H1 (cell line): ENCODE measurements around the gene ARHGEF6. TPM values are rescaled to one million over a fixed set of nuclear protein-coding genes. Genes with fewer than 3 reads are reported as not detected.

ENCODE experiments used
- ATF3 ChIP-seq: IDR thresholded peaks from 2 replicates; pipeline ENCODE4 v1.6.1; 2011; ENCODE audit warnings: low read depth, mild to moderate bottlenecking, low read length; ENCODE audit not compliant: insufficient read depth
- CHD1 ChIP-seq: IDR thresholded peaks from 2 replicates; pipeline ENCODE4 v1.6.1; 2012; ENCODE audit warnings: low read depth, low read length, improper control_type of control experiment
- HDAC6 ChIP-seq: IDR thresholded peaks from one replicate; pipeline ENCODE4 v1.7.1; 2012; ENCODE audit warnings: low read depth, mild to moderate bottlenecking, inconsistent platforms, low read length, moderate library complexity
- JUN ChIP-seq: IDR thresholded peaks from 2 replicates; pipeline ENCODE4 v1.6.1; 2011; ENCODE audit warnings: low read depth, mild to moderate bottlenecking, improper control_type of control experiment, low read length
- JUND ChIP-seq: IDR thresholded peaks from 2 replicates; pipeline ENCODE4 v1.6.1; 2011; ENCODE audit warnings: mild to moderate bottlenecking, improper control_type of control experiment, low read length
- RXRA ChIP-seq: IDR thresholded peaks from 2 replicates; pipeline ENCODE4 v1.6.1; 2011; ENCODE audit warnings: low read depth, mild to moderate bottlenecking, low read length, moderate library complexity; ENCODE audit not compliant: insufficient read depth
- SIRT6 ChIP-seq: IDR thresholded peaks from one replicate; pipeline ENCODE4 v1.7.1; 2012; ENCODE audit warnings: low read length, inconsistent platforms
- SRF ChIP-seq: IDR thresholded peaks from 2 replicates; pipeline ENCODE4 v1.6.1; 2011; ENCODE audit warnings: mild to moderate bottlenecking, low read depth, low read length, moderate library complexity
- TEAD4 ChIP-seq: IDR thresholded peaks from 2 replicates; pipeline ENCODE4 v1.6.1; 2012; ENCODE audit warnings: low read depth, low read length, inconsistent platforms, mixed read lengths
- USF2 ChIP-seq: IDR thresholded peaks from 2 replicates; pipeline ENCODE4 v1.6.1; 2011; ENCODE audit warnings: low read length, improper control_type of control experiment
- polyA plus RNA-seq, 7 experiments: library from polyadenylated mRNA; depleted of rRNA in 3 of 7; stranded (reverse) in 5 of 7; unstranded in 2 of 7; fragments of >200 nt in 5 of 7; fragments of 200-250 nt in 2 of 7; gene quantifications; 1 replicate in 5 of 7; 2 replicates in 1 of 7; 4 replicates in 1 of 7; pipeline versions ENCODE4 v1.2.1 to v1.2.3, GENCODE V29; 2011 to 2013; ENCODE audit warnings: missing spikeins in 2 of 7, mixed read lengths in 2 of 7
- total RNA-seq: library from RNA; stranded (reverse); fragmentation: NEBNext Ultra II Directional; extraction: Animal tissue kit (Norgen Biotek cat#: 25700); gene quantifications from 2 replicates; pipeline ENCODE4 v1.2.1, GENCODE V29; 2021

ARHGEF6 gene
- total and polyA plus RNA-seq, 2 of the 8 experiments (the other 6 are each of a cell fraction or from before 2014, with no cell fraction given) = 3.6 to 3.7 TPM

GRCh38 chrX:136779346-136779781 lies 1.4 kb downstream of the ARHGEF6 start (continued):
- no peak for TF ChIP-seq ATF3
- TF ChIP-seq TEAD4 = no peak
- no peak for TF ChIP-seq JUND
- TF ChIP-seq SIRT6 = no peak
- TF ChIP-seq USF2 = no peak
- no peak for TF ChIP-seq JUN
- no peak for TF ChIP-seq RXRA
- no peak for TF ChIP-seq SRF
- TF ChIP-seq CHD1 = no peak
- TF ChIP-seq HDAC6 = no peak
- TF ChIP-seq, all 59 proteins: peak for 0
